Stimulated activated CD4-positive, alpha-beta T cell treated with anti-CD3 and anti-CD28 coated beads, TNF-alpha, amount 100 ng/mL, for 4 hours (primary cell): Measurements from ENCODE around the gene OR1J2.
A peak's percentile ranks its signal among the peaks of the same experiment; 100 is the strongest.
"Not testable (repeated sequence)": the region's sequence is repeated elsewhere in the genome, so short reads cannot be mapped to it uniquely, and the experiment has no call there.

Source experiments
- DNase-seq, 3 experiments: peaks; one replicate each; pipeline ENCODE4 v3.0.0-alpha.2; 2020; ENCODE audit warnings: low read depth in 3 of 3

The OR1J2 gene, protein sequence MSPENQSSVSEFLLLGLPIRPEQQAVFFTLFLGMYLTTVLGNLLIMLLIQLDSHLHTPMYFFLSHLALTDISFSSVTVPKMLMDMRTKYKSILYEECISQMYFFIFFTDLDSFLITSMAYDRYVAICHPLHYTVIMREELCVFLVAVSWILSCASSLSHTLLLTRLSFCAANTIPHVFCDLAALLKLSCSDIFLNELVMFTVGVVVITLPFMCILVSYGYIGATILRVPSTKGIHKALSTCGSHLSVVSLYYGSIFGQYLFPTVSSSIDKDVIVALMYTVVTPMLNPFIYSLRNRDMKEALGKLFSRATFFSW

DNA sequence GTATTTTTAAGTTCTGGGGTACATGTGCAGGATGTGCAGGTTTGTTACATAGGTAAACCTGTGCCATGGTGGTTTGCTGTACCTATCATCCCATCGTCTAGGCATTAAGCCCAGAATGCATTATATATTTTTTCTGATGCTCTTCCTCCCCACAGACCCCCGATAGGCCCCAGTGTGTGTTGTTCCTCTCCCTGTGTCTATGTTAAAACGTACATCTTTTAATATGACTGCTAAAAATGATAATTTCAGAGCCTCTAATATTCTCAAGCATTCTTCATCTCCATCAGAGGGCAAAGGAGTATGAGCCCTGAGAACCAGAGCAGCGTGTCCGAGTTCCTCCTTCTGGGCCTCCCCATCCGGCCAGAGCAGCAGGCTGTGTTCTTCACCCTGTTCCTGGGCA, at the start of gene OR1J2:
OR1J2 (plus strand) TSS at position 301 of the 400 bp plus-strand sequence; CDS start at position 301, 0 bp downstream.
- no peak for DNase-seq

DNA sequence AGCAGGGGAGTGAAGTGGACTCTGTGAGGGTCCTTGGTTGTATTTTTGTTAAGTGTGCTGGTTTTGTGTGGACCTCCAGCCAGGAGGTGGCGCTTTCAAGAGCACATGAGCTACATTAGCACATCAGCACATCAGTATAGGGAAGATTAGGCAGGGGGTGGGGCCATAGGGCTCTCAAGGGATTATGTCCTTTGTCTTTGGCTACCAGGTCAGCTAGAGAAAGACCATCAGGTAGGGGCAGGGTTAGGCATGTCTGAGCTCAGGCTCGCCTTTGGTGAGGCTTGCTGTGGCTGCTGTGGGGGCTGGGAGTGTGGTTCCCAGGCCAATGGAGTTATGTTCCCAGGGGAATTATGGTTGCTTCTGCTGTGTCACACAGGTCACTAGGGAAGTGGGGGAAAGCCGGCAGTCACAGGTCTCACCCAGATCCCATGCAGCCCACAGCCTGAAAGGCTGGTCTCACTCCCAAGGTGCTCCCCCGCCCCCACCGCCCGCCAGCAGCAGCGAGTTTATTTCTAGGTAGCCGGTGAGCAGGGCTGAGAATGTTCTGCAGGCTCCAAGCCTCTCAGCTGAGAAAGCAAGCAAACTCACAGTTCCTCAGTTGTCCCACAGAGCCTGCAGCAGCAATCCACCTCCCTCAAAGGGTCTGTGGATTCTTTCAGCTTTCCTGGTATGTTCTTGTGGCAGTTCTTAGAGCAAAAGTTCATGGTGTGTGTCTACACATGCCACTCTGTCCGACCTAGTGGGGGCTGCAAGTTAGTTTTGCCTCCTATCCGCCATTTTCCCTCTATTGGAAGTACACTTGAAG, 46.6 kb upstream of the OR1J2 start:
- DNase-seq, result no peak

DNA sequence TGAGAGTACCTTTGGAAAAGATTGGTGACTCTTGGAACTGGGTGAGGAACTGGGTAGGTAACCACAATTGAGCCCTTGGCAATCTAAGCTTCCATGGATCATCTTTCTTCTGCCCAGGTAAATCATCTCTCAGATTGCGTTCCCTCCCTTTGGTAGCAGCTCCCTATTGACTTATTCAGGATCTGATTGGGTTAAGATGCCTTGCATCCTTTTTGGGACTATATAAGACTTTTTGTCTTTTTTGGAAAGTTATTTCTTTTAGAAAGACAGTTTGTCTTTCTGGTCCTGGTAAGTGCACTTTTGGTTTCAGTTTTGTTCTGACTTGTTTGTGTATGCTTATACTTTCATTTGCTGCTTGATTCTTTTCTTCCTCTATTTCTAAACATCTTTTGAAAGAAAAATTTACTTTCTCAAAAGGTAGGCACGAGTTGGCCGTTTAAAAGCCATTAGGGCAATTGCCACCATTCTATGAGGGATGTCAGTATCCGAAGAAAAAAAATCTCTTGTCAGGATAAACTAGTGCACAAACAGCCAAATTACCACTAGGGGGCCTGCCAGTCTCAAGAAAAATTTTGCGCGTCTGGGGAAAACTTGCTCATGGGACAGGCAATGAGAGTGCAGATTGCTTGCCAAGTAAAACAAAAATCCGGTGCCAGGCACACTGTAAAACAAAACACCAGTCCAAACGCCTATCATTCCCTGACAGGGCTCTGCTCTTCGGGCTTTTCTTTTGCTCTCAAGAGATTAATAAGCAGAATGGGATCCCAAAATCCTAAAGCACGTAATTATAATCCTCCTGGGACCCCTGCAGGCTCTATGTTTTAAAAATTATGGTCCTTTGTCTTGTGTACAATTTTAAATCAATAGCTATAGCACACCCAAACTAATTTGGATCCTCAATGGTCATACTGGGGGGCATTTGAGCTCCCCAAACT, 45.7 kb upstream of the OR1J2 start:
- peak in 2 of 3 experiments; percentile 37 for DNase-seq

DNA sequence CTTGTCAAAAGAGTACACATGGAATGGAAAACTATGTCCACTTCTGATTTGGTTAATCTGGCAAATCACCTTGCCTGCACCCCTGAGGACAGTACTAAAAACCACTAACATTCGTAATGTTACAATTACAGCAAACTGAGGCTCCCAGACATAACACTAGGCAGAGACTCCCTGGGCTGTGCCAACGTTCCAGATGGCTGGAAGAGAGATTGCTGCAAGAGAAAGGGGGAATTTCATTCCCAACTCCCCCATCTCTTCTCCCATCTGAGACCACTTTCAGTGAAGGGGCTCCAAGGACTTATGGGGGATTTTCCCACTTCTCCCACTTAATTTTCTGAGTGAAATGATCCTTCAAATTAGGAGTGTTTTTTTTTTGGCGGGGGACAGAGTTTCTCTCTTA, 44.1 kb upstream of the OR1J2 start:
- DNase-seq, result no peak

DNA sequence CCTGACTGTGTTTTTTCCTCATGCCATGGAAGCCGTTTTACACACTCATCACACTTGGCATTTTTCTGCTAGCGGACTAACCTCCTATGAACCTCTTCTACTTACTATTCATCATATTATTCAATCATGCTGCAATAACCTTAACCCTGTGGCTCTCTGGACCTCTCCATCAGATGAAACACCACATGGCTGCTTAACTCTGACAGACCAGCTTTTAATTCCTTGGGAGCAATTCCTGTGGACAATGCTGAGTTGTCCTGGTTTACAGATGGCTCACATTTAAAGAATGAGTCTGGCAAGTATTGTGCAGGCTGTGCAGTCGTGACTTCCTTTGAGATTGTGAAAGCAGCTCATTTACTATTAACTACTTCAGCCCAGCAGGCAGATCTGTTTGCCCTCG, 41.9 kb upstream of the OR1J2 start:
- DNase-seq, result no peak

DNA sequence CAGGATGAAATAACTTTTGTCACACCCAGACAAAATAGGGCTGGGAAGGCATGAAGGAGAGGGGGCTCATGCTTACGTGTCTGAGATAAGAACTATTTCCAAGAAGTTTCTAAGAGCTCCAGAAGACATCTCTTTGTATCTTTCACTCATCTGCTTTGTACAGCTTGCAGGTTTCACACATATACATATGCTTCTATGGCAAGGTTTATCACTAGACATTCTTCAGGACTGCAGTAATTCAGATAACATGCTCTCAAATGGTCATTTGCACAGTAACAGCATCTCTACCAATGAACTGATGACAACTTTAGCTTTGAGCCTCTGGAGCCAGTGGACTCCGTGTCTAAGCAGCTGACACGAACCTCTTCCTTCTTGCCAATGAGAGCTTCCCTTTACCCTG, 36.0 kb upstream of the OR1J2 start:
- DNase-seq, result no peak

DNA sequence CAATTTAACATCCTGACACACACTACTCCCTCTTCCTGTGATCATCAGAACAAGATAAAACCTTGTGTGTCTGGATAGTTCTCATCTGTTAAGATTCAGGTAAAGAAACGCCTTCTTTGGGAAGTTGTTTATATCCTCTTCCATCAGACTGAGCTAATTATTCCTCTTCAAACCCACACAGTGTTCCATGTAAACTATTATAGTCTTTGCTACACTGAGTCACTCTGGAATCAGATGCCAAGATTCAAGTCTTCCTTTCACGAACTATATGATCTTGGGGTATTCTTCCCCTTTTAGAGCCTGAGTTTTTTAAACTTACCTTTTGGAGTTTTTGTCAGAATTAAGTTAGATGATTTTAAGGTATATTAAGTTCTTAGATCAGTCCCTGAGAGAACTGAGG, 34.9 kb upstream of the OR1J2 start:
- DNase-seq, result no peak

DNA sequence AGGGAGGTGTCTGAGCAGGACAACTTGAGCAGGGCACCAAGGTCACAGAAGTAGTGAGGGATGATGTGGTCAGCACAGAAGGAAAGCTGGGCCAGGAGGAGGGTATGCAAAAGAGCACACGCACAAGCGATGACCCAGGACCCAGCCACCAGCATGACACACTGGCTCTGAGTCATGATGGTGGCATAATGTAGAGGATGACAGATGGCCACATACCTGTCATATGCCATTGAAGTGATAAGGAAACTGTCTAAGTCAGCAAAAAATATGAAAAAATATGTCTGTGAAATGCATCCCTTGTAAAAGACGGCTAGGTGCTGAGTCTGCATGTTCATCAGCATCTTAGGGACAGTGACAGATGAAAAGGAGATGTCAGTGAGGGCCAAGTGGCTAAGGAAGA, 33.3 kb upstream of the OR1J2 start:
- no peak for DNase-seq

DNA sequence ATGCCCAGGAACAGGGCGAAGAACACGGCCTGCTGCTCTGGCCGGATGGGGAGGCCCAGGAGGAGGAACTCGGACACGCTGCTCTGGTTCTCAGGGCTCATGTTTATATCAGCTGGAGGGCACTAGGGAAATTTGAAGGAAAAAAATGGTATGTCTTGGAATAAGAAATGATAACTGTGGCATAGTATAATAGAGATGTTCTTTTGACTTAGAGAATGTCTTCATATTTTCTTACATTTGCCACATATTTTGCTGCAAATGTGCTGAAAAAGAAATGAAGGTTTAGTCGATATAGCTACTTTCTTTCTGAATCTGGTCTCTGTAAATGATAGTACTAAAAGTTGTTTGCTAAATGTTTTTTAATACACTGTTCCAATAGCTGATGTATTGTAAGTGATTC, 32.8 kb upstream of the OR1J2 start, which contains the start of gene OR1J1:
OR1J1 (minus strand) TSS at position 101 of the 400 bp plus-strand sequence; CDS start at position 101, 0 bp downstream.
- DNase-seq, result no peak

DNA sequence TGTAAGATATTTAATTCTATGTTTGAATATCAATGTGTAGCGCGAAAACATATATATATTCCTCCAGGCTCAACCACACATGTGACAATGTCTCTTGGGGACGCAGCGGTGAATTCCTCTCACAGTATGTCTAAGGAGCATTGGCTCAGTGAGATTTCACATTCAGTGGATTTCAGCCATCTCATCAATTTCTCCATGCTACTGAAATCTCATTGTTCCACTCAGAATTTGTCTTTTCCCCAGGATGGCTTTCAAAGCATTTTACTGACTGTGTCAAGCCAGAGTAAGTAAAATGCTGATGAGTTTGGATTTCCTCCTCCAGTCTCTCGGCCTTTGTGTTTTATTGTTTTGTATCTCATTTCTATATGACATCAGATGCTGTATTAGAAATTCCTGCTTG, 31.5 kb upstream of the OR1J2 start:
- DNase-seq, result no peak

DNA sequence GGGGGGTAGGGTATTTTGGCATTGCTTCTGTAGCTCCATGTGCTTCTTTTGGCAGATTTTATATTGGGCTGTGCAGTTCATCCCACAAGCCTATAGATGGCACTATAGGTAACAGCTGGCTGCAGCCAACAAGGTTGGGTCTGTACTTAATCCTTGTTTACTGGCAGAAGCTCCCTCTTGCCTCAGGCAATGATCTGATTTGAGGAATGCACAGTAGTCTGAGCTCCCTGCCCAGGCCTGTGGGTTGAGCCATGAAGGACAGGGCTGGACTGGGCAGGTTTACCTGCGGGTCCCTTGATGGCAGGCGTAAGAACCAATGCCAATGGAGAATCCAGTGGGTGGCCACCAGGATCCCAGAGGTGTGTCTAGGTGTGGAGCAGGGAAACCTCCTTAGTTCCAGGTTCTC, 11.7 kb upstream of the OR1J2 start:
- DNase-seq, result no peak

DNA sequence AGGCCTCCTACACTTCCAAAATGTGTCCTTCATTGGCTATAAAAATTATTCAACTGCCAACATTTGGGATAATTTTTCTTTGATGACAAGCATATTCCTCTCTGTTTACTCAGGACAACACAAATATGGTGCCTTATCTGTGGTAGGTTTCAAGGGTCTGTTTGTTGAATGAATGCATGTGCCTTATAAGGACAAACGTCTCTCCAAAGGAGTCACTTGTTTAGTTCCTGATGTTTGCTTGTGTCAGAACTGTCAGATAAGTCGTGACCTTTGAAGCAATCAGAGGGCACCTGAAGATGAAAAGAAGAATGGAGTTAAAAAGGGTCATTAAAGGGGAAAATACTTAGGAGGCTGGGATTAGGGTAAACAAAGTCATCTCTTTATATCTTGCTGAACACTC, 3.6 kb upstream of the OR1J2 start:
- no peak for DNase-seq

DNA sequence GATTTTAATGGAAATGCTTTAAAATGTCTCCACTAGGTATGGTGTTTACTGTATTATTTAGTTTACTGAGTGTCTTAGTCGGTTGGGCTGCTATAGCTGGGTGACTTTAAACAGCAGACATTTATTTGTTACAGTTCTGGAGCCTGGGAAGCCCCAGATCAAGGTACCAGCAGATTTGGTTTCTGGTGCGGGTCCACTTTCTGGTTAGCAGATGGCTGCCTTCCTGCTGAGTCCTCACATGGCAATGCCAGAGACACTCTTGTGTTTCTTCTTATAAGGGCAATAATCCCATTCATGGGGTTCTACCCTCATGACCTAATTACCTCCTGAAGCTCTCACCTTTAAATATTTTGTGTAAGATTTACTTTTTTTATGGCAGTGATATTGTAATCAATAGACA, 7.6 kb downstream of the OR1J2 start:
- no peak for DNase-seq

DNA sequence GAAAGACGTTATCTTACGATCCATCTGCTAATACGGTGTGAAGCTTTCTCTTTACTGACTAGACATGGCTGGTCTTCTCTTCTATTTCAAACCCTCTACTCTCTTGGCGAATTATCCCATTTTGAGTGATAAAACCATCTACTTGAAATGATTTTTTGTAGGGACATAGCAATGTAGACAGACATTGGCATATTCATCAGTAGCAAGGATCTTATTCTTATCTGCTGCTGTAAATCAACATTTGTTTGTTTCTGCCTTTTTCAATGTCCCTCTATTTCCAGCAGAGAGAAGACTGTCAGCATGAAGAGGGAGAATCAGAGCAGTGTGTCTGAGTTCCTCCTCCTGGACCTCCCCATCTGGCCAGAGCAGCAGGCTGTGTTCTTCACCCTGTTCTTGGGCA, 8.2 kb downstream of the OR1J2 start, which contains the start of gene OR1J4:
OR1J4 (plus strand) TSS at position 301 of the 400 bp plus-strand sequence; CDS start at position 301, 0 bp downstream.
- DNase-seq, result no peak

DNA sequence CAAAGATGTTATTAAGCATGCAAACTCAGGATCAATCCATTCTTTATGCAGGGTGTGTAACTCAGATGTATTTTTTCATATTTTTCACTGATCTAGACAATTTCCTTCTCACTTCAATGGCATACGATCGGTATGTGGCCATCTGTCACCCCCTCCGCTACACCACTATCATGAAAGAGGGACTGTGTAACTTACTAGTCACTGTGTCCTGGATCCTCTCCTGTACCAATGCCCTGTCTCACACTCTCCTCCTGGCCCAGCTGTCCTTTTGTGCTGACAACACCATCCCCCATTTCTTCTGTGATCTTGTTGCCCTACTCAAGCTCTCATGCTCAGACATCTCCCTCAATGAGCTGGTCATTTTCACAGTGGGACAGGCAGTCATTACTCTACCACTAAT, 8.8 kb downstream of the OR1J2 start:
- DNase-seq, result no peak

DNA sequence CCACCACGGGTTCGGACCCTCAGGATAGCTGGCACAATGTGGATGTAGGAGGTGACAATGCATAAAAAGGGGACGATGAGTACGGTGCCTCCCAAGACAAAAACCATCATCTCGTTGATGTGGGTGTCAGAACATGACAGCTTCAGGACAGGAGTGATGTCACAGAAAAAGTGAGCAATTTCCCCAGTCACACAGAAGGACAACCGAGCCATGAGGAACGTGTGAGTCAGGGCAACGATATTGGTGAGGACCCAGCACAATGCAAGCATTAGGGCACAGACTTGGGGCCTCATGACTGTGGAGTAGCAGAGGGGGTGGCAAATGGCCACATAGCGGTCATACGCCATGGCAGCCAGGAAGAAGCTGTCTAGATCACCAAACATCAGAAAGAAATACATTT, 16.0 kb downstream of the OR1J2 start:
- no peak for DNase-seq

DNA sequence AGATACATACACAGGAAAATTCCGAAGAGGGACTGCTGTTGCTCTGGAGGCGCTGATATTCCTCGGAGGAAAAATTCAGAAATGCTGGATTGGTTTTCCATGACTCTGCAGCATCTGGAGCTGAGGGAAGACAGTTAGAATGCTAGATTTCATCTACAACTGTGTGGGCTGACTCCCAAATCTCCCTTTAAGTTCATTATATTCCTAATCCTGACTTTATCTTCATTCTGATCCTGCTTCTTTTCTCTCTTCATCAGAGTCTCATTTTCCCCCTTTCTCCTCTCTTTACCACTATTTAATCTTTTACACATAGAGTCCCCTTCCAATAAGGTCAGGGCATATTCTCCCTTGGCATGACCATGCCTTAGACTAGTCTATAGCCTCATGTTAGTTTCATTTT, 16.6 kb downstream of the OR1J2 start, which contains the start of gene OR1N1:
OR1N1 (minus strand) TSS at position 101 of the 400 bp plus-strand sequence; CDS start at position 101, 0 bp downstream.
- no peak for DNase-seq

DNA sequence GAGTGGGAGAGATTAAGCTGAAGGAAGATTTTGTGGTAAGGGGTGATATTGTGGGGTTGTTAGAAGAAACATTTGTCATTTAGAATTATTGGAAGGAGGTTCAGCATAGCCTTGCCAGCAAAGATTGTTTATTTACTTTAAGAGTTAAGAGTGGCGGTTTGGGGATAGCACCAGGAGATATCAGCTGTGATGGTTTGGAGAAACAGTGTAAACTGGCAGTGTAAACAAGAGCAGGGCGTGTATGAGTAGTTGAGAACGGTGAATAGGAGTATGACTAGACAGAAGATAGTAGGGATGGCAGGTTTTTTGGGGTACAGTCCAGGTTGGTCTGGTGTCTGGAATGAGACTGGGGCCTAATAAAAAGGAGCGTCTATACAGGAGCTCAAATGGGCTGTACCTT, 20.6 kb downstream of the OR1J2 start:
- not testable (repeated sequence) for DNase-seq

DNA sequence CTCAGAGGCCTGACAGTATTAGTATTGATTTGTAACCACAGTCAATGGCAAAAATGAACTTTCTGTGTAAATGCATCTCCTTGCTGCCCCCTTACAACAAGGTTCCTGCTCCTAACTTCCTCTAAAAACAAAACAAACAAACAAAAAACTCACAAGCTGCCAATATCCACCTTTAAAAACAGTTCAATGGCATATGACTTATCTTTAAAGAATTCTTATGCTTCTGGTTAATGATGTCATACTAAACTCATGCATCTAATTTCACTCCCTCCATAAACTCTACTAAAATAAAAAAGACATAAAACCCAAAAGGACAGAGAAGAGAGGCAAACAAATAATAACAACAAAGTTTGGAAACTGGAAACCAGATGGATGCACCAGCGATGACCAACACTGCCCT, 25.5 kb downstream of the OR1J2 start:
- no peak for DNase-seq

DNA sequence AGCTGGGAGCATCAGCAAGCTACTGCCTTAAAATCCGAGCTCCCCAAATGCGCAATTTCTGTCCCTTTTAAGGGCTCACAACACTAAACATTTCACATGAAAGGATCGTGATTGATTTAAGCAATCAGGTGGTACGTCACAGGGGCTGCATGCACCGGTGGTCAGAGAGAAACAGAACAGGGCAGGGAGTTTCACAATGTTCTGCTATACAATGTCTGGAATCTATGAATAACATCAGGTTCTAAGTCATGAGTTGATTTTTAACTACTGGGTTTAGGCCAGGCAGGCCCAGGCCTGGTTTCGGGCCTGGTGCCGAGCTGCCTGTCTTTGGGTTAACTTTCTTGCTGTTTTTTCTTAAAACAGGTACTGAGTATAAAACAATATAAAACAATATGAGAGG, 26.5 kb downstream of the OR1J2 start:
- not testable (repeated sequence) for DNase-seq

DNA sequence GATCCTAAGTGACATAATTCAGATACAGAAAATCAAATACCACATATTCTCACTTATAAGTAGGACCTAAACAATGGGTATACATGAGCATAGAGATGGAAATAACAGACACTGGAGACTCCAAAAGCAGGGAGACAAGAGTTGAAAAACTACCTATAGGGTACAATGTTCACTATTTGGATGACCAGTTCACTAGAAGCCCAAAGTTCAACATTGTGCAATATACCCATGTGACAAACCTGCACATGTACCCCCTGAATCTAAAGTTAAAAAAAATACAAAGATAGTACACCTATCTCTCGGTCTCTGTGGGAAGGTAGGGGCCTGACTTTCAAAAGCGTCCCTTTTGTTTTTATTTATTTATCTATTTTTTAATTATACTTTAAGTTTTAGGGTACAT, 28.2 kb downstream of the OR1J2 start:
- no peak for DNase-seq

DNA sequence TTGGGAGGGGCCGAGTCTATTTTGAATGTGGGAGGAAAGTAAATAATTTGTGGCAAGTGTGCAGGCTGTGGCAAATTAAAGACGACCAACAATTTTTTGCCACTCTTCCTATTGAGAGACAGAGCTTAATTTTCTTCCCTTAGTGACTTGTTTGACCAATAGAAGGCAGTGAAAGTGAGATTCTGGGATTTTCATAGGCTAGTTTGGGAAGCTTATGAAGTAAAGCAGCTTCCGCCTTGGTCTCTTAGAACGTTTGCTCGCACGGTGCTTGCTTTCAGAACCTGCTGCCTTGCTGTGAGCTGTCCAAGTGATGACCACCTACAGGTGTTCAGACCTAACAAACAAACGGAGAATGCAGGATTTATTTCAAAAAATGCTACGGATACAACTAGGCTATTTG, 35.6 kb downstream of the OR1J2 start:
- no peak for DNase-seq
